B cell (primary cell): ENCODE results near the gene LRRC3.

ENCODE experiments used
- EZH2 ChIP-seq: IDR thresholded peaks from 2 replicates; pipeline ENCODE4 v1.6.1; 2012; ENCODE audit warnings: borderline replicate concordance, low read depth, mild to moderate bottlenecking, moderate library complexity, low read length; ENCODE audit not compliant: insufficient read depth, poor library complexity, severe bottlenecking
- TF ChIP-seq, protein P1 (sequence below): fragments of 200-600 bp; IDR thresholded peaks from one replicate; pipeline ENCODE4 v1.8.0; 2022; ENCODE audit warnings: antibody characterized with exemption, mild to moderate bottlenecking

DNA sequence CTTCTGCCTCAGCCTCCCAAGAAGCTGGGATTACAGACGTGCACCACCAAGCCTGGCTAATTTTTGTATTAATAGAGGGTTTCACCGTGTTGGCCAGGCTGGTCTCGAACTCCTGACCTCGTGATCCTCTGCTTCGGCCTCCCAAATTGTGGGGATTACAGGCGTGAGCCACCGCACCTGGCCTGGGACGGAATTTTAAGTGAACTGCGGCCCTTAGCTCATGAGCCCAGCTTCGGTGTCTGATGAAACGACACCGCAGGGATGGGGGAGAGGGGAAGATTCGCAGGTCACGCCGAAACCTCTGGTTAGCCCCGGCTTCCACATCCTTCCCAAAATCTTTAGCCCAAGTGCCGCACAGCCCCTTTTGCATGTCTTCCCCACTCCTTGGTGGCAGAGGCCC lies 39.1 kb downstream of the LRRC3 start:
- no peak for TF ChIP-seq EZH2
- TF ChIP-seq, protein P1, sequence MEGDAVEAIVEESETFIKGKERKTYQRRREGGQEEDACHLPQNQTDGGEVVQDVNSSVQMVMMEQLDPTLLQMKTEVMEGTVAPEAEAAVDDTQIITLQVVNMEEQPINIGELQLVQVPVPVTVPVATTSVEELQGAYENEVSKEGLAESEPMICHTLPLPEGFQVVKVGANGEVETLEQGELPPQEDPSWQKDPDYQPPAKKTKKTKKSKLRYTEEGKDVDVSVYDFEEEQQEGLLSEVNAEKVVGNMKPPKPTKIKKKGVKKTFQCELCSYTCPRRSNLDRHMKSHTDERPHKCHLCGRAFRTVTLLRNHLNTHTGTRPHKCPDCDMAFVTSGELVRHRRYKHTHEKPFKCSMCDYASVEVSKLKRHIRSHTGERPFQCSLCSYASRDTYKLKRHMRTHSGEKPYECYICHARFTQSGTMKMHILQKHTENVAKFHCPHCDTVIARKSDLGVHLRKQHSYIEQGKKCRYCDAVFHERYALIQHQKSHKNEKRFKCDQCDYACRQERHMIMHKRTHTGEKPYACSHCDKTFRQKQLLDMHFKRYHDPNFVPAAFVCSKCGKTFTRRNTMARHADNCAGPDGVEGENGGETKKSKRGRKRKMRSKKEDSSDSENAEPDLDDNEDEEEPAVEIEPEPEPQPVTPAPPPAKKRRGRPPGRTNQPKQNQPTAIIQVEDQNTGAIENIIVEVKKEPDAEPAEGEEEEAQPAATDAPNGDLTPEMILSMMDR = no peak
